GM18505 (cell line): Measurements from ENCODE around the gene SEMA3C.

ENCODE experiments used
- ATAC-seq: cut with Tn5 transposase; IDR thresholded peaks from one replicate; pipeline ENCODE4 v1.9.1; 2021; ENCODE audit not compliant: unreplicated experiment
- POLR2A ChIP-seq: IDR thresholded peaks from 4 replicates; pipeline ENCODE4 v1.6.1; 2011; ENCODE audit warnings: borderline replicate concordance; ENCODE audit not compliant: insufficient read depth, insufficient read length; ENCODE audit errors: extremely low read depth

The SEMA3C gene

GRCh38 chr7:80722616-80723195 lies 196.1 kb downstream of the SEMA3C start:
- no peak for ATAC-seq

DNA sequence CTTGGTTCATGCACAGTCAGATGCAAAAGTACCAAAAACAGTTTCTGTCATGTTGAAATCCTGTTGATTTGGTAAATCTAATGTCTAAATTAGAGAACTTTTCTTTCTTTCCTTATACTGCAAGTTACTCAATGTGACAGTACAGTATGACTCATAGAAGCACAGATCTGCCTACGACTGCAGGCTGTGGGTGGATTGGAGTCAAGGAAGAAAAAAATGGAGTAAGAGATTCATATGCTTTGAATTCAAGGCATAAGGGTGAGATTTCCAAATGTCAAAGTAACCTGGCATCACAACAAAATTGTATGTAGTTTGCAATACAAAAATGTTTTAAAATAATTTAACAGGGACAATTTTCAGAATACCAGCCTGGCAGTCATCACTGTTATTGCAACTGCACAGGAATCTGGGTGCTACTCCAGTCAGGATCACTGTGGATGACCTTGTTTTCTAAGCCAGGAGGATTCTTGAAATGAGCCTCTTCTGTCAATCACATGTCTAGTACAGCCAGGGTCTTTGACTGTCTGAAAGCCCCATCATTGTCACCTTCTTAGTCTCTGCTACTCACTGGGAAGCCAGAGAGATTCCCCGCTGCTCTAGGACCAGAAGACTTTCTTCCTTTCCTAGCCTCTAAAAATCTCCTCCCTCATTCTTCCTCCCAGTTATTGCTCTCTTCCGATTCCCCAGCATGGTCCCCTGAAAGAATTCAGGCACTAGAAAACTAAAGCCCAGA lies 196.8 kb downstream of the SEMA3C start:
- no peak for ATAC-seq
- no peak for TF ChIP-seq POLR2A

More at GRCh38 chr7:80722616-80723195, 196.1 kb downstream of the SEMA3C start:
- no peak for TF ChIP-seq POLR2A

DNA sequence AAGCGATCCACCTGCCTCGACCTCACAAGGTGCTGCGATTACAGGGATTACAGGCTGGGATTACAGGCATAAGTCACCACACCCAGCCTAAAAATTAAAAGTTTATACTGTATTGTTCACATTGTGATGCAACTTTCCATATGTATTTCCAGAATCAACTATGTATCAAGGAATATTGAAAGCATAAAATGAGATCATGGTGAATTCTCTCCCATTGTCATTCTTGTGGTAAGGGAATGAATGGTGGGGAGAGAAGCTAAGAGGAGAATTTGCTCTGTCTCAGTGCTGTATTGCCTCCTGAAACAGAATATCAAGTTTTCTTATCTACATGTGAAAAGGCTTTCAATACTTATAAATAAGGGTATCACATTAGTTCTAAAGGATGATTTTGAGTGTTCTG lies 198.7 kb downstream of the SEMA3C start:
- ATAC-seq = no peak
- TF ChIP-seq POLR2A = no peak

DNA sequence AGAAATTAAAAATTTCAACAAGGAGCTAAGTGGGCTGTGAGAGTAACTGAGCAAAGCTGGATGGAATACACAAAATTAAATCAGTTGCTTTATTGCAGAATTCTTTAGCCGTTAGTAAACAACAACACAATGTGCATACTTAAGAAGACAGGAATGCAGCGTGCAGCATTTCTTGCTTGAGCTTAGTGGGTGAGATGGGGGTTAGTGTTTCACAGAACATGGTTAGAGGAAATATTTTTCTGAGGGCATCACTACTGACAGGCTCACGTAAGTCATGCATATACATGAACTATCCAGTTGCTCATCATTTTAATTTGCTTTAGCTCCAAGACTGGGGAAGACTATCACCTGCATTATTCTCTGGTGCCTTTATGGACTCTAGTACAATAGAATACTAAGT lies 199.6 kb downstream of the SEMA3C start:
- no peak for ATAC-seq
- TF ChIP-seq POLR2A = no peak

GRCh38 chr7:80711531-80711930 lies 207.3 kb downstream of the SEMA3C start:
- ATAC-seq = no peak
- TF ChIP-seq POLR2A = no peak

DNA sequence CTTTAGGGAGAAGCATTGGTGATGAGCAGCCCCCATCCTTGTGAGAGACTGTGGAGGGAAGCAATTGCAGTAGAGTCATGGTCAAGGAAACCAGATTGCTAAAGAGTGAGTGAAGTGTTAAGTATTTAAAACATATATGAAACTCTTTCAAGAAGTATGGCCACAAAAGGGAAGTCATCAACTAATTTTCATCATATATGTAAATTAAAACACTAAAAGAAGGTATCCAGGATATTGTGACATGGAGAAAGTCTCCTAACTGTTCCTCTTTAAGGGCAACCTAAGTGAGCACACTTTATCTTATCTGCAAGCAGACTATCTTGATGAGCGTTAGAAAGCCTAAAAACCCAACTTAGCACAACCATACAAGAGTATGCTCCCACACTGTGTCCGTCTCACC lies 210.7 kb downstream of the SEMA3C start:
- no peak for ATAC-seq
- no peak for TF ChIP-seq POLR2A

GRCh38 chr7:80707318-80707717 lies 211.5 kb downstream of the SEMA3C start:
- no peak for ATAC-seq
- TF ChIP-seq POLR2A = no peak

- ATAC-seq = no peak
- TF ChIP-seq POLR2A = no peak
Measured at GRCh38 chr7:80705130-80705781, 213.6 kb downstream of the SEMA3C start.

DNA sequence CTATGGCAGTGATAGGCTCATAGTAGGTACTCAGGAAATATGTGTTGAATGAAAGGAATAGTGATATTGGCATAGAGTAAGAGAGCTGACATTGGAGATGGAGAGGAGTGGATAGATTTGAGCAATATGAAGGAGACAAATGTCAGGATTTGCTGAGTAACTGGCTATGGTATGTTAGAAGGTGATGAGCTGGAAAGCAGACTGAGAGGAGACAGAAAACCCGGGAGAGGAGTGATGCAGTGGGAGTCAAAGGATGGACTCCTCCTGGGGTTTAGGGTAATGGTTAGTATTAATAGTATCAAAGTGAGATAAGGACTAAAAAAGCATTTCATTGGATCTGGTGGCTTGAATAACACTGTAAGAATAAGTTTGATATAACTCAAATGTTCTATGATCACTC lies 215.6 kb downstream of the SEMA3C start:
- ATAC-seq = no peak
- TF ChIP-seq POLR2A = no peak

- no peak for ATAC-seq
- TF ChIP-seq POLR2A = no peak
Measured at GRCh38 chr7:80699721-80700256, 219.1 kb downstream of the SEMA3C start.

- peak; percentile 56 for ATAC-seq
- TF ChIP-seq POLR2A = no peak
Measured at GRCh38 chr7:80699045-80699638, 219.7 kb downstream of the SEMA3C start.
